NOMO-1 (cell line): ENCODE results near the gene ITPKC.
"Not testable (repeated sequence)": the region's sequence is repeated elsewhere in the genome, so short reads cannot be mapped to it uniquely, and the experiment has no call there.

Source experiments
- DNase-seq, 2 experiments: peaks; one replicate each; lab custom pipeline; 2025; ENCODE audit not compliant: unreplicated experiment in 2 of 2; lab: John Stamatoyannopoulos, UW

The ITPKC gene

GRCh38 chr19:40759352-40759751 lies 42.4 kb downstream of the ITPKC start:
- DNase-seq: no peak

- DNase-seq: no peak
Measured at GRCh38 chr19:40762754-40763470, 46.0 kb downstream of the ITPKC start.

GRCh38 chr19:40763526-40763925 lies 46.6 kb downstream of the ITPKC start:
- DNase-seq: no peak

- DNase-seq: no peak
Measured at GRCh38 chr19:40763963-40764362, 47.1 kb downstream of the ITPKC start.

- not testable (repeated sequence) for DNase-seq
Measured at GRCh38 chr19:40766385-40766784, 49.5 kb downstream of the ITPKC start.

GRCh38 chr19:40768869-40769268 lies 52.0 kb downstream of the ITPKC start:
- DNase-seq: no peak

GRCh38 chr19:40771101-40771862 lies 54.4 kb downstream of the ITPKC start:
- DNase-seq: not testable (repeated sequence)

GRCh38 chr19:40774916-40775631 lies 58.2 kb downstream of the ITPKC start, which contains the start of gene MIA:
Gene MIA (plus strand): TSS chr19:40775521. CDS start chr19:40775543, 22 bp downstream.
- DNase-seq: no peak

GRCh38 chr19:40775632-40776022 lies 58.7 kb downstream of the ITPKC start:
- no peak for DNase-seq

GRCh38 chr19:40776364-40776763 lies 59.5 kb downstream of the ITPKC start:
- DNase-seq: no peak

- peak; percentile 99 for DNase-seq
Measured at GRCh38 chr19:40776932-40777644, 60.2 kb downstream of the ITPKC start.

- DNase-seq: no peak
Measured at GRCh38 chr19:40777645-40777936, 60.7 kb downstream of the ITPKC start.

- peak; percentile 98 to 99 for DNase-seq
Measured at GRCh38 chr19:40777937-40778705, 61.2 kb downstream of the ITPKC start, which contains the start of gene RAB4B. Gene RAB4B (plus strand): TSS chr19:40778247. CDS start chr19:40778376, 129 bp downstream.

- peak in 1 of 2 experiments; percentile 3 for DNase-seq
Measured at GRCh38 chr19:40778706-40779284, 61.9 kb downstream of the ITPKC start.

- DNase-seq: no peak
Measured at GRCh38 chr19:40780582-40780981, 63.7 kb downstream of the ITPKC start.

- DNase-seq: no peak
Measured at GRCh38 chr19:40781140-40781539, 64.2 kb downstream of the ITPKC start.

- no peak for DNase-seq
Measured at GRCh38 chr19:40783711-40784110, 66.8 kb downstream of the ITPKC start.

GRCh38 chr19:40784146-40784545 lies 67.2 kb downstream of the ITPKC start:
- not testable (repeated sequence) for DNase-seq

- no peak for DNase-seq
Measured at GRCh38 chr19:40785526-40785925, 68.6 kb downstream of the ITPKC start.
